Neutrophil (primary cell): Measurements from ENCODE around the gene PDE3A.
"Not testable (repeated sequence)": the region's sequence is repeated elsewhere in the genome, so short reads cannot be mapped to it uniquely, and the experiment has no call there.

ENCODE experiments used
- H3K27ac ChIP-seq: fragments of 200-600 bp; sonication (generic); 2 replicates; pipeline ENCODE4 v1.5.1; 2016; ENCODE audit warnings: mild to moderate bottlenecking, moderate library complexity
- H3K27me3 ChIP-seq: fragments of 200-600 bp; sonication (generic); 2 replicates; pipeline ENCODE4 v1.6.0; 2016; ENCODE audit warnings: mild to moderate bottlenecking
- H3K36me3 ChIP-seq: fragments of 200-600 bp; sonication (generic); 2 replicates; pipeline ENCODE4 v1.5.1; 2017
- H3K4me1 ChIP-seq, 2 experiments: fragments of 200-600 bp in 1 of 2; sonication (generic) in 1 of 2; 1 replicate in 1 of 2; 2 replicates in 1 of 2; pipeline versions ENCODE4 v1.5.1 to v1.6.1; 2013 to 2016; ENCODE audit warnings: low read depth in 1 of 2, low read length in 1 of 2, mild to moderate bottlenecking in 1 of 2, moderate library complexity in 1 of 2; ENCODE audit not compliant: control insufficient read depth in 1 of 2, insufficient read depth in 1 of 2
- H3K4me3 ChIP-seq, 2 experiments: fragments of 200-600 bp in 1 of 2; sonication (generic) in 1 of 2; 1 replicate in 1 of 2; 2 replicates in 1 of 2; pipeline ENCODE4 v1.5.1; 2013 to 2016; ENCODE audit warnings: low read depth in 1 of 2, low read length in 1 of 2, mild to moderate bottlenecking in 1 of 2, moderate library complexity in 1 of 2
- H3K9me3 ChIP-seq: fragments of 200-600 bp; sonication (generic); 2 replicates; pipeline ENCODE4 v1.5.1; 2016
- TF ChIP-seq, protein P1 (sequence below): fragments of 200-600 bp; sonication (generic); IDR thresholded peaks from 2 replicates; pipeline ENCODE4 v1.5.1; 2016; ENCODE audit warnings: antibody characterized with exemption

PDE3A gene

DNA sequence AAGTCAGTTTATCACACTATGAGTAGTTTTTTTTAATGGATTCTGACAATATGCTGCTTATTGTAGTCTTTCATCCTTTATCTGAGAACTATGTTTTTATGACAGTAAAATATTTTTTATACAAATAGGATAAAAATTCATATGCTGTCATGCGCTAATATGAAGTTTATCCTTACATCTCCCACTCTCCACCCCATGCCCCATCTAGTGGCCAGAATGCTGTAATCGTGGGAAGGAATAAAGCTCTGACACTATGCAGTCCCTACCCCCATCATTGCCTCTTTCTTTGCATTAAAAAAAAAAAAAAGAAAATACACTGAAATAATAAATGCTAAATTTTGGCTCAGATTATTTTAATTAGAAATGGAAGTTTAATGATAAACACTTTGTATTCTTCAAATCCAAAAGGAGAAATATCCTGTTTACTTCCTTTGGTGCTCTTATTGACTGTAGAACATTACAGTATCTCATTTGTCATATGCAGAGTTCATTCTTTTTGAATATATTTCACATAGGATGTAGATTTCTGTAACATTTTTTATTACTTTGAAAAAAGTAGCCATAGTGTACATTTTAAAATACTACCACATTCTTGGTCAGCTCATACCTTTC is 180.9 kb downstream of the PDE3A start:
- no peaks in the 10 kb centered on the region for H3K4me1 ChIP-seq
- H3K27ac ChIP-seq: no peak overlapping the region
- no peak overlapping the region for H3K4me3 ChIP-seq
- no peaks in the 10 kb centered on the region for H3K9me3 ChIP-seq
- TF ChIP-seq, protein P1, sequence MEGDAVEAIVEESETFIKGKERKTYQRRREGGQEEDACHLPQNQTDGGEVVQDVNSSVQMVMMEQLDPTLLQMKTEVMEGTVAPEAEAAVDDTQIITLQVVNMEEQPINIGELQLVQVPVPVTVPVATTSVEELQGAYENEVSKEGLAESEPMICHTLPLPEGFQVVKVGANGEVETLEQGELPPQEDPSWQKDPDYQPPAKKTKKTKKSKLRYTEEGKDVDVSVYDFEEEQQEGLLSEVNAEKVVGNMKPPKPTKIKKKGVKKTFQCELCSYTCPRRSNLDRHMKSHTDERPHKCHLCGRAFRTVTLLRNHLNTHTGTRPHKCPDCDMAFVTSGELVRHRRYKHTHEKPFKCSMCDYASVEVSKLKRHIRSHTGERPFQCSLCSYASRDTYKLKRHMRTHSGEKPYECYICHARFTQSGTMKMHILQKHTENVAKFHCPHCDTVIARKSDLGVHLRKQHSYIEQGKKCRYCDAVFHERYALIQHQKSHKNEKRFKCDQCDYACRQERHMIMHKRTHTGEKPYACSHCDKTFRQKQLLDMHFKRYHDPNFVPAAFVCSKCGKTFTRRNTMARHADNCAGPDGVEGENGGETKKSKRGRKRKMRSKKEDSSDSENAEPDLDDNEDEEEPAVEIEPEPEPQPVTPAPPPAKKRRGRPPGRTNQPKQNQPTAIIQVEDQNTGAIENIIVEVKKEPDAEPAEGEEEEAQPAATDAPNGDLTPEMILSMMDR: no peak
- H3K27me3 ChIP-seq: no peaks in the 10 kb centered on the region
- H3K36me3 ChIP-seq: no peaks in the 10 kb centered on the region

GRCh38 chr12:20551742-20552442 is 183.6 kb downstream of the PDE3A start:
- H3K36me3 ChIP-seq, H3K27ac ChIP-seq, H3K27me3 ChIP-seq, H3K4me1 ChIP-seq, H3K9me3 ChIP-seq, H3K4me3 ChIP-seq: not testable (repeated sequence)

DNA sequence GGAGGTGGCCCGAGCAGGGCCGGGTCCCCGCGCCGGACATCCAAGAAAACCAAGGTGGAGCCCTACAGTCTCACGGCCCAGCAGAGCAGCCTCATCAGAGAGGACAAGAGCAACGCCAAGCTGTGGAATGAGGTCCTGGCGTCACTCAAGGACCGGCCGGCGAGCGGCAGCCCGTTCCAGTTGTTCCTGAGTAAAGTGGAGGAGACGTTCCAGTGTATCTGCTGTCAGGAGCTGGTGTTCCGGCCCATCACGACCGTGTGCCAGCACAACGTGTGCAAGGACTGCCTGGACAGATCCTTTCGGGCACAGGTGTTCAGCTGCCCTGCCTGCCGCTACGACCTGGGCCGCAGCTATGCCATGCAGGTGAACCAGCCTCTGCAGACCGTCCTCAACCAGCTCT is 184.2 kb downstream of the PDE3A start:
- not testable (repeated sequence) for H3K9me3 ChIP-seq, H3K36me3 ChIP-seq, H3K27ac ChIP-seq, H3K4me1 ChIP-seq, H3K4me3 ChIP-seq, H3K27me3 ChIP-seq

DNA sequence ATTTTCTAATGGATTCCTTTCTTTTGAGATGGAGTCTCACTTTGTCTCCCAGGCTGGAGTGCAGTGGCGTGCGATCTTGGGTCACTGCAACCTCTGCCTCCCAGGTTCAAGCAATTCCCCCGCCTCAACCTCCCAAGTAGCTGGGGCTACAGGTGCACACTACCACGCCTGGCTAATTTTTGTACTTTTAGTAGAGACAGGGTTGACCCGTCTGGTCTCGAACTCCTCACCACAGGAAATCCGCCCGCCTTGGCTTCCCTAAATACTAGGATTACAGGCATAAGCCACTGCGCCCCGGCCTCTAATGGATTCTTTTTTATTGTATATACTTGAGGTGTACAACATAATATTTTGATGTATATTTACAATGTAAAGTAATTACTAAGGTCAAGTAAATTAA is 186.7 kb downstream of the PDE3A start:
- H3K36me3 ChIP-seq: no peaks in the 10 kb centered on the region
- no peaks in the 10 kb centered on the region for H3K27me3 ChIP-seq
- TF ChIP-seq, protein P1: no peak
- no peaks in the 10 kb centered on the region for H3K4me1 ChIP-seq
- H3K9me3 ChIP-seq: no peaks in the 10 kb centered on the region
- H3K4me3 ChIP-seq: no peak overlapping the region
- no peak overlapping the region for H3K27ac ChIP-seq

GRCh38 chr12:20555771-20556170 is 187.4 kb downstream of the PDE3A start:
- TF ChIP-seq, protein P1: no peak
- H3K27ac ChIP-seq: no peak overlapping the region

DNA sequence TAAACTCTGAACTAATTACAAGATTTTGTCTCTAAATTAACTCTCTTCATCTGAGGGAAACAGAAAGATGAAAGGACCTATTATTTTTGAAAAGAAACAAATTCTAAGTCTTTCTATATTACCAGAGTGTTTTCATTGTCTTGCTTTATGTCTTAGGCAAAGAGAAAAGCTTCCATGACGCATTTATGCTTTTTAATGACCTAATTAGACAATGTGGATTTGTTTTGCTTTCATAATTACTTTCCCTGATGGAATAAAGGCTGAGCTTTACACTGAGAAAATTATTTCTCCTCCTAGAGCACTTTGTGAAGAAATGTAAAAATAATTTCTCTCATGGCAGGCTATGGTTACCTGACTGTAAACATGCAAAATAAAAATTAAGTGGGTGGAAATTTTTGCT is 188.8 kb downstream of the PDE3A start:
- no peak overlapping the region for H3K27ac ChIP-seq
- H3K27me3 ChIP-seq: no peaks in the 10 kb centered on the region
- no peaks in the 10 kb centered on the region for H3K4me1 ChIP-seq
- TF ChIP-seq, protein P1: no peak
- no peaks in the 10 kb centered on the region for H3K9me3 ChIP-seq
- H3K4me3 ChIP-seq: no peak overlapping the region
- H3K36me3 ChIP-seq: no peaks in the 10 kb centered on the region

More at GRCh38 chr12:20555771-20556170, 187.4 kb downstream of the PDE3A start:
- Histone ChIP-seq H3K27me3 (no peaks in the 10 kb centered on the region), H3K4me3 (no peak overlapping the region), H3K9me3 (no peaks in the 10 kb centered on the region), H3K4me1 (no peaks in the 10 kb centered on the region), H3K36me3 (no peaks in the 10 kb centered on the region)
